GM12878 (cell line): Measurements from ENCODE around the gene KCTD14. TPM values are rescaled to one million over a fixed set of nuclear protein-coding genes. Genes with fewer than 3 reads are reported as not detected.

Experiments used
- ATAC-seq: fragments of 200-7000 bp; cut with Tn5 transposase; 3 replicates; pipeline ENCODE4 v1.9.1; 2020; ENCODE audit warnings: mild to moderate bottlenecking, moderate library complexity
- BruUV-seq: library from RNA; stranded (reverse); fragments of 400-500 nt; replicated peaks from 2 replicates; lab custom pipeline; 2021; lab: Mats Ljungman, UMichigan
- CTCF ChIA-PET: fragments of 300-600 bp; sonication (Branson Sonifier 250); formaldehyde crosslinking; extraction: SDS; loops from one replicate; lab custom pipeline; 2021; ENCODE audit warnings: inconsistent platforms; lab: Yijun Ruan, JAX
- POLR2A ChIA-PET: fragments of 350-600 bp; formaldehyde crosslinking; extraction: SDS; loops from one replicate; lab custom pipeline; 2021; ENCODE audit warnings: inconsistent platforms; lab: Charles Lee
- RAD21 ChIA-PET: fragments of 300-600 bp; sonication (Branson Sonifier 250); formaldehyde crosslinking; loops from one replicate; lab custom pipeline; 2023; ENCODE audit warnings: antibody characterized with exemption; ENCODE audit not compliant: unreplicated experiment; lab: Charles Lee
- SMC1A ChIA-PET: fragments of 300-600 bp; sonication (Branson Sonifier 250); formaldehyde crosslinking; loops from one replicate; lab custom pipeline; 2023; ENCODE audit not compliant: unreplicated experiment, uncharacterized antibody; lab: Charles Lee
- DNase-seq: peaks from one replicate; pipeline ENCODE4 v3.0.0-alpha.2; 2011; ENCODE audit warnings: low read depth, low spot score
- FAIRE-seq: peaks from 3 replicates; lab custom pipeline; 2011; peaks lifted over from hg19 to GRCh38; lab: Jason Lieb, UNC
- H2AFZ ChIP-seq: 2 replicates; pipeline ENCODE4 v1.6.0; 2011; ENCODE audit warnings: low read depth, low read length, control low read depth; ENCODE audit not compliant: control insufficient read depth
- H3K27ac ChIP-seq: 2 replicates; pipeline ENCODE4 v1.5.1; 2011; ENCODE audit warnings: control low read depth; ENCODE audit not compliant: control insufficient read depth, insufficient read depth
- H3K27me3 ChIP-seq, 2 experiments: replicated peaks in 1 of 2; 2 replicates each; pipeline versions ENCODE4 v1.6.0 to v1.6.1; 2011; ENCODE audit warnings: low read length in 1 of 2; ENCODE audit not compliant: control insufficient read depth in 2 of 2, insufficient read depth in 2 of 2
- H3K36me3 ChIP-seq, 2 experiments: 2 replicates each; pipeline ENCODE4 v1.5.1; 2011; ENCODE audit warnings: low read length in 1 of 2; ENCODE audit not compliant: control insufficient read depth in 2 of 2, insufficient read depth in 2 of 2
- H3K4me1 ChIP-seq: 2 replicates; pipeline ENCODE4 v1.6.1; 2011; ENCODE audit warnings: mild to moderate bottlenecking, low read length, moderate library complexity, mixed read lengths; ENCODE audit not compliant: control insufficient read depth, insufficient read depth
- H3K4me2 ChIP-seq: 2 replicates; pipeline ENCODE4 v1.6.0; 2011; ENCODE audit warnings: control low read depth; ENCODE audit not compliant: control insufficient read depth, insufficient read depth
- H3K4me3 ChIP-seq: fragments of 200-600 bp; sonication (generic); 2 replicates; pipeline ENCODE4 v1.5.1; 2016
- H3K79me2 ChIP-seq: 2 replicates; pipeline ENCODE4 v1.6.0; 2011; ENCODE audit warnings: low read length; ENCODE audit not compliant: control insufficient read depth, insufficient read depth
- H3K9ac ChIP-seq: 2 replicates; pipeline ENCODE4 v1.8.0; 2011; ENCODE audit warnings: low read length, control low read depth, mixed read lengths; ENCODE audit not compliant: control insufficient read depth, insufficient read depth
- H3K9me3 ChIP-seq: replicated peaks from 3 replicates; pipeline ENCODE4 v1.5.1; 2011; ENCODE audit warnings: mild to moderate bottlenecking, low read length; ENCODE audit not compliant: control insufficient read depth, insufficient read depth
- H4K20me1 ChIP-seq: 2 replicates; pipeline ENCODE4 v1.6.0; 2011; ENCODE audit not compliant: control insufficient read depth, insufficient read depth
- BACH1 ChIP-seq: fragments of 450-650 bp; IDR thresholded peaks from 2 replicates; pipeline ENCODE4 v1.6.1; 2017; ENCODE audit warnings: mild to moderate bottlenecking, borderline replicate concordance
- CHD2 ChIP-seq: IDR thresholded peaks from 2 replicates; pipeline ENCODE4 v1.6.1; 2011; ENCODE audit warnings: low read depth, low read length, improper control_type of control experiment, borderline replicate concordance
- CREB1 ChIP-seq: IDR thresholded peaks from 2 replicates; pipeline ENCODE4 v1.6.1; 2012; ENCODE audit warnings: low read depth, mild to moderate bottlenecking, inconsistent platforms
- DPF2 ChIP-seq: fragments of 450-650 bp; IDR thresholded peaks from 2 replicates; pipeline ENCODE4 v1.6.1; 2017; ENCODE audit warnings: mild to moderate bottlenecking
- ETV6 ChIP-seq, 2 experiments: fragments of 450-650 bp in 1 of 2; IDR thresholded peaks in 1 of 2; conservative IDR thresholded peaks in 1 of 2; 2 replicates each; pipeline ENCODE4 v1.6.1; 2014; ENCODE audit warnings: antibody characterized with exemption in 1 of 2, borderline replicate concordance in 1 of 2, low read depth in 1 of 2, mild to moderate bottlenecking in 1 of 2, moderate library complexity in 1 of 2
- EZH2 ChIP-seq: IDR thresholded peaks from 2 replicates; pipeline ENCODE4 v1.6.1; 2012; ENCODE audit warnings: low read depth, mild to moderate bottlenecking, control low read depth, inconsistent platforms, low read length, borderline replicate concordance; ENCODE audit not compliant: control insufficient read depth
- IKZF1 ChIP-seq: fragments of 450-650 bp; conservative IDR thresholded peaks from 2 replicates; pipeline ENCODE4 v1.6.1; 2017; ENCODE audit warnings: antibody characterized with exemption, mild to moderate bottlenecking
- NFIC ChIP-seq: IDR thresholded peaks from 2 replicates; pipeline ENCODE4 v1.6.1; 2012; ENCODE audit warnings: low read depth, mild to moderate bottlenecking, inconsistent platforms, low read length, moderate library complexity
- RELA ChIP-seq: fragments of 450-650 bp; IDR thresholded peaks from 2 replicates; pipeline ENCODE4 v1.8.0; 2014; ENCODE audit warnings: borderline replicate concordance; ENCODE audit not compliant: partially characterized antibody
- SMARCA5 ChIP-seq: fragments of 450-650 bp; IDR thresholded peaks from 2 replicates; pipeline ENCODE4 v1.6.1; 2017; ENCODE audit warnings: mild to moderate bottlenecking
- TCF3 ChIP-seq: IDR thresholded peaks from 2 replicates; pipeline ENCODE4 v1.6.1; 2012; ENCODE audit warnings: low read depth, mild to moderate bottlenecking, low read length, borderline replicate concordance; ENCODE audit not compliant: insufficient read depth
- in situ Hi-C: fragments of 300-500 bp; cut with MboI; formaldehyde crosslinking; loops from 9 replicates; pipeline ENCODE4 v1.14.3; 2018; ENCODE audit warnings: mixed read lengths
- intact Hi-C: fragments of 100-400 bp; cut with micrococcal nuclease; formaldehyde crosslinking; loops from one replicate; pipeline ENCODE4 v1.14.2; 2022; ENCODE audit not compliant: unreplicated experiment
- polyA plus RNA-seq, 11 experiments: library from polyadenylated mRNA; depleted of rRNA in 4 of 11; unstranded in 6 of 11; stranded (reverse) in 5 of 11; fragments of >200 nt; fragmentation: Nextera tagmentation in 4 of 11; fragmentation: Illumina TruSeq in 1 of 11; extraction: Ambion mirVana in 4 of 11; extraction: Trizol in 1 of 11; gene quantifications; 1 replicate in 1 of 11; 2 replicates in 10 of 11; pipeline versions ENCODE4 v1.2.1 to v1.2.3, GENCODE V29; 2011 to 2016; ENCODE audit warnings: inconsistent platforms in 2 of 11, missing spikeins in 2 of 11, low read depth in 1 of 11
- total RNA-seq, 4 experiments: library from RNA; depleted of rRNA in 3 of 4; stranded (reverse); fragments of >200 nt in 3 of 4; fragmentation: Illumina TruSeq in 1 of 4; extraction: Trizol in 1 of 4; gene quantifications; 2 replicates each; pipeline versions ENCODE4 v1.2.1 to v1.2.3, GENCODE V29; 2013 to 2021
- TF ChIP-seq, protein P1 (sequence below): IDR thresholded peaks from 2 replicates; pipeline ENCODE4 v1.6.1; 2011; ENCODE audit warnings: low read depth, low read length, improper control_type of control experiment, borderline replicate concordance
- TF ChIP-seq, protein P2 (sequence below): fragments of 450-650 bp; formaldehyde crosslinking; IDR thresholded peaks from 2 replicates; pipeline ENCODE4 v1.5.0; 2022; ENCODE audit warnings: mild to moderate bottlenecking, missing genetic modification characterization
- TF ChIP-seq, protein P3 (sequence below): fragments of 450-650 bp; formaldehyde crosslinking; IDR thresholded peaks from 2 replicates; pipeline ENCODE4 v1.4.0; 2022; ENCODE audit warnings: mild to moderate bottlenecking, moderate library complexity

KCTD14 gene
- total and polyA plus RNA-seq, 10 of the 15 experiments (the other 5 are each of a cell fraction or from before 2014, with no cell fraction given) = 0.11 to 0.63 (median 0.48) TPM

DNA sequence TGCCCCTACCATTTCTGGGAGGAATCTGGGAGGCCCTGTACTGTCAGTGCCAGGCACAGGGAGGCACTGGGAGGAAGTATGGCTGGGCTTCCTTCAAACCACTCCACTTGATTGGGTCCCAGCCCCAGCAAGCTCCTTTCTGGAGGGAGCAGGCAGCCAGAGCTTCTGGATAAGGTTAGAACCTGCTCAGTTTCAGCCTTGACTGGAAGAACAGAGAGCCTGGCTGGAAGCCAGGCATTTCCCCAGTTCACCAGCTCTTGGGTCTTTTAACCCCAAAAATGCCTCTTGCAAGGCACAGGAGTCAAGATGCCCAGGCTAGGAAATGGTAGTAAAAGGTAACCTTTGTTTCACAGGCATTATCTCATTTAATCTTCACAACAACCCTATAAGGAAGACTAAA lies 9.0 kb upstream of the KCTD14 start:
- no peak overlapping the region for H3K4me3 ChIP-seq
- no peak for FAIRE-seq
- no peak overlapping the region for H3K27ac ChIP-seq
- H3K4me1 ChIP-seq = peaks cover 6% of the 10 kb centered on the region
- peak overlapping the region; percentile 79 for H2AFZ ChIP-seq
- CTCF ChIA-PET = interaction anchor here (0.7 to 3.5 kb wide), 4 partner anchors 12 to 412 kb away, joined by 5 to 17 read pairs (median 7); no protein-coding TSS in a partner anchor
- H3K36me3 ChIP-seq = no peaks in the 10 kb centered on the region
- in situ Hi-C loops (no loop called here), intact Hi-C loops (no loop called here)
- SMC1A ChIA-PET = interaction anchor here (1.0 to 5.2 kb wide), 3 partner anchors 11 to 35 kb away, joined by 5 to 19 read pairs (median 5); no protein-coding TSS in a partner anchor
- no peaks in the 10 kb centered on the region for H3K9me3 ChIP-seq
- peak; percentile 11 for ATAC-seq
- no peaks in the 10 kb centered on the region for H4K20me1 ChIP-seq
- H3K4me2 ChIP-seq = no peak overlapping the region
- H3K27me3 ChIP-seq = no peaks in the 10 kb centered on the region
- no peaks in the 10 kb centered on the region for H3K79me2 ChIP-seq
- RAD21 ChIA-PET = interaction anchor here (1.1 kb wide), 1 partner anchor 37 kb away, joined by 3 read pairs; no protein-coding TSS in a partner anchor
- POLR2A ChIA-PET = interaction anchor here (0.7 to 3.5 kb wide), 2 partner anchors 11 to 37 kb away, joined by 4 to 12 read pairs; partner anchors contain the start of gene INTS4
- no peak overlapping the region for H3K9ac ChIP-seq
- no peak for DNase-seq
- no TSS peak for BruUV-seq
- TF ChIP-seq EZH2 (no peak), TCF3 (no peak), ETV6 (conservative IDR thresholded peaks at IDR 0.05 in 1 of 2, IDR thresholded peaks at IDR 0.05 in 1 of 2; ENCODE audit: borderline replicate concordance in 1 of 2, low read depth in 1 of 2) (no peak), IKZF1 (no peak), CHD2 (no peak), NFIC (no peak), DPF2 (no peak), SMARCA5 (no peak), BACH1 (no peak), RELA (no peak), CREB1 (no peak)
- TF ChIP-seq, protein P1, sequence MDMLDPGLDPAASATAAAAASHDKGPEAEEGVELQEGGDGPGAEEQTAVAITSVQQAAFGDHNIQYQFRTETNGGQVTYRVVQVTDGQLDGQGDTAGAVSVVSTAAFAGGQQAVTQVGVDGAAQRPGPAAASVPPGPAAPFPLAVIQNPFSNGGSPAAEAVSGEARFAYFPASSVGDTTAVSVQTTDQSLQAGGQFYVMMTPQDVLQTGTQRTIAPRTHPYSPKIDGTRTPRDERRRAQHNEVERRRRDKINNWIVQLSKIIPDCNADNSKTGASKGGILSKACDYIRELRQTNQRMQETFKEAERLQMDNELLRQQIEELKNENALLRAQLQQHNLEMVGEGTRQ = no peak
- TF ChIP-seq, protein P2, sequence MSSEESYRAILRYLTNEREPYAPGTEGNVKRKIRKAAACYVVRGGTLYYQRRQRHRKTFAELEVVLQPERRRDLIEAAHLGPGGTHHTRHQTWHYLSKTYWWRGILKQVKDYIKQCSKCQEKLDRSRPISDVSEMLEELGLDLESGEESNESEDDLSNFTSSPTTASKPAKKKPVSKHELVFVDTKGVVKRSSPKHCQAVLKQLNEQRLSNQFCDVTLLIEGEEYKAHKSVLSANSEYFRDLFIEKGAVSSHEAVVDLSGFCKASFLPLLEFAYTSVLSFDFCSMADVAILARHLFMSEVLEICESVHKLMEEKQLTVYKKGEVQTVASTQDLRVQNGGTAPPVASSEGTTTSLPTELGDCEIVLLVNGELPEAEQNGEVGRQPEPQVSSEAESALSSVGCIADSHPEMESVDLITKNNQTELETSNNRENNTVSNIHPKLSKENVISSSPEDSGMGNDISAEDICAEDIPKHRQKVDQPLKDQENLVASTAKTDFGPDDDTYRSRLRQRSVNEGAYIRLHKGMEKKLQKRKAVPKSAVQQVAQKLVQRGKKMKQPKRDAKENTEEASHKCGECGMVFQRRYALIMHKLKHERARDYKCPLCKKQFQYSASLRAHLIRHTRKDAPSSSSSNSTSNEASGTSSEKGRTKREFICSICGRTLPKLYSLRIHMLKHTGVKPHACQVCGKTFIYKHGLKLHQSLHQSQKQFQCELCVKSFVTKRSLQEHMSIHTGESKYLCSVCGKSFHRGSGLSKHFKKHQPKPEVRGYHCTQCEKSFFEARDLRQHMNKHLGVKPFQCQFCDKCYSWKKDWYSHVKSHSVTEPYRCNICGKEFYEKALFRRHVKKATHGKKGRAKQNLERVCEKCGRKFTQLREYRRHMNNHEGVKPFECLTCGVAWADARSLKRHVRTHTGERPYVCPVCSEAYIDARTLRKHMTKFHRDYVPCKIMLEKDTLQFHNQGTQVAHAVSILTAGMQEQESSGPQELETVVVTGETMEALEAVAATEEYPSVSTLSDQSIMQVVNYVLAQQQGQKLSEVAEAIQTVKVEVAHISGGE (CRISPR knock-in tag) = no peak
- TF ChIP-seq, protein P3, sequence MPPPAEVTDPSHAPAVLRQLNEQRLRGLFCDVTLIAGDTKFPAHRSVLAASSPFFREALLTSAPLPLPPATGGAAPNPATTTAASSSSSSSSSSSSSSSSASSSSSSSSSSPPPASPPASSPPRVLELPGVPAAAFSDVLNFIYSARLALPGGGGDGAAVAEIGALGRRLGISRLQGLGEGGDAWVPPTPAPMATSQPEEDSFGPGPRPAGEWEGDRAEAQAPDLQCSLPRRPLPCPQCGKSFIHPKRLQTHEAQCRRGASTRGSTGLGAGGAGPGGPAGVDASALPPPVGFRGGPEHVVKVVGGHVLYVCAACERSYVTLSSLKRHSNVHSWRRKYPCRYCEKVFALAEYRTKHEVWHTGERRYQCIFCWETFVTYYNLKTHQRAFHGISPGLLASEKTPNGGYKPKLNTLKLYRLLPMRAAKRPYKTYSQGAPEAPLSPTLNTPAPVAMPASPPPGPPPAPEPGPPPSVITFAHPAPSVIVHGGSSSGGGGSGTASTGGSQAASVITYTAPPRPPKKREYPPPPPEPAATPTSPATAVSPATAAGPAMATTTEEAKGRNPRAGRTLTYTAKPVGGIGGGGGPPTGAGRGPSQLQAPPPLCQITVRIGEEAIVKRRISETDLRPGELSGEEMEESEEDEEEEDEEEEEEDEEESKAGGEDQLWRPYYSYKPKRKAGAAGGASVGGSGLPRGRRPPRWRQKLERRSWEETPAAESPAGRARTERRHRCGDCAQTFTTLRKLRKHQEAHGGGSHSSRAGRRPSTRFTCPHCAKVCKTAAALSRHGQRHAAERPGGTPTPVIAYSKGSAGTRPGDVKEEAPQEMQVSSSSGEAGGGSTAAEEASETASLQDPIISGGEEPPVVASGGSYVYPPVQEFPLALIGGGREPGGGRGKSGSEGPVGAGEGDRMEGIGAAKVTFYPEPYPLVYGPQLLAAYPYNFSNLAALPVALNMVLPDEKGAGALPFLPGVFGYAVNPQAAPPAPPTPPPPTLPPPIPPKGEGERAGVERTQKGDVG = no peak
